HG02759 (cell line): ENCODE measurements around the gene ATG12.
"Not testable (repeated sequence)": the region's sequence is repeated elsewhere in the genome, so short reads cannot be mapped to it uniquely, and the experiment has no call there.

Experiments
- ATAC-seq: cut with Tn5 transposase; IDR thresholded peaks from one replicate; pipeline ENCODE4 v1.9.1; 2021; ENCODE audit warnings: mild to moderate bottlenecking, moderate library complexity; ENCODE audit not compliant: unreplicated experiment

Gene ATG12

GRCh38 chr5:115841382-115842088, at the start of gene ATG12, which contains the start of gene AP3S1:
Gene ATG12 (minus strand): TSS chr5:115841565. CDS start chr5:115841552, 13 bp downstream.
Gene AP3S1 (plus strand): TSS chr5:115841935. CDS start chr5:115842038, 103 bp downstream.
- ATAC-seq, result peak; percentile 83

DNA sequence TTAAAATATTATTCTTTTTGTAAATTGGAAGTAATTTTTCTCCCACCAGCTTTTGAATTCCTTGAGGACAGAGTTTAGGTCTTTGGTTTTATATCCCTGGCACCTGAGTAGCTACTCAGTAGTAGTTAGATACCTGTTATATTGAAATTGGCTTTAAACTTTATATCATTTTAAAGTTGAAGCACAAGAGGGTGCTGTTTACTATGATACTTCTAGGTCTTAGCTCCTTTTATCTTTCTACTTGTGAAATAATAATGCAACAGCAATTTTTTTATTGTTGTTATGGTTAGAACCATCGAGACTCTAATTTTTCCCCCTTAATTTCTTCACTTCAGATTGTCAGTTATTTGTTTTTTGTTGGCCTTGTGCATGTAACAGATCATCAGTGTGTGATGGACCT, 46.7 kb upstream of the ATG12 start:
- no peak for ATAC-seq

- ATAC-seq, result not testable (repeated sequence)
Observed at GRCh38 chr5:115885208-115885607, 43.8 kb upstream of the ATG12 start.

DNA sequence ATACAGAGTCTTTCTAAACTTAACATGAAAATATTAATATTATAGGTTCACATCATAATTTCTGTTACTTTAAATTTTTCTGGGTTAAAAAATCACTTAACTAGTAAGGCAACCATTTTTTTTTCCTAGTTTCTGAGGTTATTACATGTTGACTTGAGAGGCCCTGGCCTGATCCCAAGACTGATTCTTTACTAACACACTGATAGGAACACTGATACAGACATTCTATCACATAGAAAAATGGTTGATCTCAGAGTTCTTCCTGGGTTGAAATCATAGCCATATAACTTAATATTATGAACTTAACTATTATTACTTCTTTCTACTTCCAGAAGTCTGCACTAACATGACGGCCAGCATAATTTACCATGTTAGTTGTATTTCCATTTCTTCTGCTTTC, 43.3 kb upstream of the ATG12 start:
- no peak for ATAC-seq

- ATAC-seq, result not testable (repeated sequence)
Observed at GRCh38 chr5:115882434-115882833, 41.1 kb upstream of the ATG12 start.

DNA sequence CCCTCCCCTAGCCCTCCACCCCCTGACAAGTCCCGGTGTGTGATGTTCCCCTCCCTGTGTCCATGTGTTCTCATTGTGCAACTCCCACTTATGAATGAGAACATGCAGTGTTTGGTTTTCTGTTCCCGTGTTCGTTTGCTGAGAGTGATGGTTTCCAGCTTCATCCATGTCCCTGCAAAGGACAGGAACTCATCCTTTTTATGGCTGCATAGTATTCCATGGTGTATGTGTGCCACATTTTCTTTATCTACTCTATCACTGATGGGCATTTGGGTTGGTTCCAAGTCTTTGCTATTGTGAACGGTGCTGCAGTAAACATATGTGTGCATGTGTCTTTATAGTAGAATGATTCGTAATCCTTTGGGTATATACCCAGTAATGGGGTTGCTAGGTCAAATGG, 36.0 kb upstream of the ATG12 start:
- ATAC-seq, result not testable (repeated sequence)

- no peak for ATAC-seq
Observed at GRCh38 chr5:115875447-115875846, 34.1 kb upstream of the ATG12 start.

DNA sequence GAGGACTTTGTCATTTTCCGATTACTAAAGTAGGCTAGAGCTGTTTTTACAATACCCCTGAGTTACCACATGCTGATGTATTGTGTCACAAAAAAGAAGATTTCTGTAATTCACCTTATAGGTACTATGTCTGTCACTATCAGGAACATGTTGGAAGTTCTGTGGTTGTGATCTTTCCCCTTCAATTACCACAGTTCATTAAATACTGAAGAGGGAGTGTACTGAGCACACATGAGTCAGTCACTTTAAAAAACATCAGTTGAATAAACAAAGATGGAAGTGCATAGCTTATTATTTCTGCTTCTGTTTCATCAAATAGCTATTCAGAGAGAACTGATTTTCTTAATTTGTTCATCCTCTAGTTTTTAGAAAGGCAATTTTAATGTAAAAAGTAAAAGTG, 32.0 kb upstream of the ATG12 start:
- ATAC-seq, result no peak

GRCh38 chr5:115872447-115872846, 31.1 kb upstream of the ATG12 start:
- ATAC-seq, result no peak

DNA sequence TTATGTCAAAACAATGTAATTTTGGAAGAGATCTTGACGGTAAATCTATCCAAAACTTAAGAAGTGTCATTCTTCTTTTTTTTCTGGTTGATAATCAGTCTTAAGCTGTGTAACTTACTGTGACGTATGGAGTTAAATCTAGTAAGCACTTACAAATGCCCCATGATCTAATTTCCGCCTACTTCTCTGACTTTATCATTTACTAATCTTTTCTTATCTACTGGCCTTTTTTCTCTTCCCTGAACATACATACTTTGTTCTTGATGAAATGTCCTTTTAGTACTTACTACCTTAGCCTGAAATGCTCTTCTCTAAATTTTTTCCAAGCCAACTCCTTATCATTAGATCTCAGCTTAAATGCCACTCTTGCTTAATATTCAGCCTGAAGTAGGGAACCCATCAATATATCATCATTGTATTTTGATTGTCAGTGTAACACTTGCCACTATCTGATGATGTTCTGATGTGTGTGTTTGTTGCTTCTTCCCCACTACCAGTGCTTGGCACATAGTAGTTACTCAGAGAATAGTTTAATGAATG, 28.0 kb upstream of the ATG12 start:
- no peak for ATAC-seq

GRCh38 chr5:115859378-115859777, 18.0 kb upstream of the ATG12 start:
- no peak for ATAC-seq

GRCh38 chr5:115858396-115858795, 17.0 kb upstream of the ATG12 start:
- ATAC-seq, result no peak

- ATAC-seq, result no peak
Observed at GRCh38 chr5:115857626-115858349, 16.4 kb upstream of the ATG12 start.

GRCh38 chr5:115857057-115857479, 15.7 kb upstream of the ATG12 start:
- no peak for ATAC-seq

- ATAC-seq, result no peak
Observed at GRCh38 chr5:115855959-115856358, 14.6 kb upstream of the ATG12 start.

GRCh38 chr5:115854139-115854538, 12.8 kb upstream of the ATG12 start:
- ATAC-seq, result no peak

- no peak for ATAC-seq
Observed at GRCh38 chr5:115850744-115851416, 9.5 kb upstream of the ATG12 start.

DNA sequence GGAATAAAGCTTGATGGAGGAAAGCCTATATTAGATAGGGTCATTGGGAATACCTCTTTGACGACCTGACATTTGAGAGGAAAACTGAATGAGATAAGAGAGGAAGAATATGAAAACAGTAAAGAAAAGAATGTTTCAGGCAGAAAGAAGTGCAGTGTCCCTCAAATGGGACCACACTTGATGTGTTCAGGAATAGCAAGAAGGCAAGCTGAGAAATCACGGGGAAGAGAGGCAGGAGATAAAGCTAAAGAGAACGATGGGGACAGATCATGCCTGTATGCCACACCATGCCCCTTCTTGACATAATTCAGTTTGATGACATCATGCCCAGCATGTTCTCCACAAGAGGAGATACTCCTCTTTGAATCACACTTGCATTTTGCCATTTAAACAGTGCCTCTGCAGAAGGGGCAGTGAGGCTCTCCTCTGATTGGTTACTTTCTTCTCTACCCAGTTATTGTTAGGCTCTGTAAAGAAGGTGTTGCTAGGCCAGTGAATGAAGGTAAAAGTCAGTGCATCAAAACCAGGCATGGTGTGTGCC, 8.0 kb upstream of the ATG12 start:
- ATAC-seq, result no peak

DNA sequence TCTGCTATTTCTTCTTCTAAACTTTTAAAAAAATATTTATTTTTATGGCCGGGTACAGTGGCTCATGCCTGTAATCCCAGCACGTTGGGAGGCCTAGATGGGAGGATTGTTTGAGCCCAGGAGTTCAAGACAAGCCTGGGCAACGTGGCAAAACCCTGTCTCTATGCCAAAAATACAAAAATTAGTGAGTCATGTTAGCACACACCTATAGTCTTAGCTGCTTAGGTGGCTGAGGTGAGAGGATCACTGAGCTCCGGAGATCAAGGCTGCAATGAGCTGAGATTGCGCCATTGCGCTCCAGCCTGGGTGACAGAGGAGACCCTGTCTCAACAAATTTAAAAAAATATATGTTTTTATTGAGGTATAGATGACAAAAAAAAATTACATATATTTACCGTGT, 5.9 kb upstream of the ATG12 start:
- ATAC-seq, result no peak

DNA sequence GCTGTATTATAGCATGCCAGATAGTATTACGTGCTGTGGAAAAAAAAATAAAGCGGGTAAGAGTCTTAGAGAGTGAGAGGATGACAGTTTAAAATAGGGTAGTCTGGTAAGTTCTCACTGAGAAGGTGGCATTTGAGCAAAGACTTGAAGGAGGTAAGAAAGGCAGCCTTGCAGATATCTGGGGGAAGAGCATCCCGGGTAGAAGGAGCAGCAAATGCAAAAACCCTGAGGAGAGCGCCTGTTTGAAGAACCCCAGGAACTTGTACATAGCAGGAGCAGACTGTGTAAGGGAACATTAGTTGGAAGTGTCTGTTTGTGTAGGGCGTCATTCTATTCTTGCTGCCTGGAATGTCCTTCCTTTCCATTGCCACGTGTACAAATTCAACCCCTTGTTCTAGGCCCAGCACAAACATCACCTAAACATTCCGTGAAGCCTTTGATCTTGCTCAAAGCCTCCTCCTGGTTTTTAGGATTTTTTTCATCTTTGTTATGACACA, 3.0 kb upstream of the ATG12 start:
- no peak for ATAC-seq
